ENCODE results near the gene CA11.

The CA11 gene

DNA sequence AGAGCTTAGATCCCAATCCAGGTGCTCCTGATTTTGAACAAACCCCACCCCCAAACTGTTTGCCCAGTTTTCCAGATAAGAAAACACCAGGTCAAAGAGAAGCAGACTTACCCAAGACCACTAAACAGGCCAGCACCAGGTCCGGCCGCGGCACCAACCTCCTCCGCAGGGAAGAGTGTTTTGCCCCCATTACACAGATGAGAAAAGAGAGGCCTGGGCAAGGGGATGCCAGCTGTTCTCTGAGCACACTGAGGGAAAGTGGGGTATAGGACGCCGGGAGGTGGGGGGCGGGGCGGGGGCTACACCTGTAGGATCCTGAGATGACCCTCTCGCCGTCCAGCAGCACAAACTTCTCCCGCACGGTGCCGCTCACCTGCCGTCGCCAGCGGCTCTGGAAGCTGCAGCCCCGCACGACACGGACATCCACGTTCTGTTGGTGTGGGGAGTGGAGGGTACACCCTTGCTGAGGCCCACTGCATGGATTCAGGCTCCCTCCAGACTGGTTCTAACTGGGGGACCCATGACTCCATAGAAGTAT lies 36.3 kb downstream of the CA11 start:
- DNase-seq = no peak

DNA sequence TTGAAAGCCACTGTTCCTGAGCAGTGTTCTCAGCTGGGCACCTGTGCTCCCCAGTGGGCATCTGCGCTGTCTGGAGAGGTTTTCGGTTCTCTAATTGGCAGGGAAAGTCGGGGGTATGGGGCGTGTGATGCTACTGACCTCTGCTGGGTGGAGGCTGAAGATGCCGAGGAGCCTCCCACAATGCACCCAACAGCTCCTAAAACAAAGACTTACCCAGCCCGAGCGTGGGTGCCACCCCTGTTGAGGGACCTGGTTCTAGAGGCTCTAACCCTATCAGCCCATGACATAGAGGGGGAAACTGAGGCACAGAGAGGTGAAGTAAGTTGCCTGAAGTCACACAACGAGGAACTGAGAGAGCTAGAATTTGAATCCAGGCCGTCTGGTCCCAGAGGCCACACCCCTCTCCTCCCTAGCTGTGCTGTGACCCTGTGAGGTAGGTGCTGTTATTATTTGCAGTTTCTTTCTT lies 37.2 kb downstream of the CA11 start:
- peak; percentile 49 for DNase-seq

DNA sequence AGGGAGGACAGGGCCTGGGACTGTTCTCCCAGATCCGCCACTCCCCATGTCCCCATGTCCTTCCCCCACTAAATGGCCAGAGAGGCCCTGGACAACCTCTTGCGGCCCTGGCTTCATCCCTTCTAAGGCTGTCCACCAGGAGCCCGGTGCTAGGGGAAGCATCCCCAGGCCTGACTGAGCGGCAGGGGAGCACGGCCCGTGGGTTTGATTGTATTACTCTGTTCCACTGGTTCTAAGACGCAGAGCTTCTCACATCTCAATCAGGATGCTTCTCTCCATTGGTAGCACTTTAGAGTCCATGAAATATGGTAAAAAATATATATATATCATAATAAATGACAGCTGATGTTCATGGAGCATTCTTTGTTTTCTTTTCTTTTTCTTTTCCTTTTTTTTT lies 38.6 kb downstream of the CA11 start:
- DNase-seq = no peak

DNA sequence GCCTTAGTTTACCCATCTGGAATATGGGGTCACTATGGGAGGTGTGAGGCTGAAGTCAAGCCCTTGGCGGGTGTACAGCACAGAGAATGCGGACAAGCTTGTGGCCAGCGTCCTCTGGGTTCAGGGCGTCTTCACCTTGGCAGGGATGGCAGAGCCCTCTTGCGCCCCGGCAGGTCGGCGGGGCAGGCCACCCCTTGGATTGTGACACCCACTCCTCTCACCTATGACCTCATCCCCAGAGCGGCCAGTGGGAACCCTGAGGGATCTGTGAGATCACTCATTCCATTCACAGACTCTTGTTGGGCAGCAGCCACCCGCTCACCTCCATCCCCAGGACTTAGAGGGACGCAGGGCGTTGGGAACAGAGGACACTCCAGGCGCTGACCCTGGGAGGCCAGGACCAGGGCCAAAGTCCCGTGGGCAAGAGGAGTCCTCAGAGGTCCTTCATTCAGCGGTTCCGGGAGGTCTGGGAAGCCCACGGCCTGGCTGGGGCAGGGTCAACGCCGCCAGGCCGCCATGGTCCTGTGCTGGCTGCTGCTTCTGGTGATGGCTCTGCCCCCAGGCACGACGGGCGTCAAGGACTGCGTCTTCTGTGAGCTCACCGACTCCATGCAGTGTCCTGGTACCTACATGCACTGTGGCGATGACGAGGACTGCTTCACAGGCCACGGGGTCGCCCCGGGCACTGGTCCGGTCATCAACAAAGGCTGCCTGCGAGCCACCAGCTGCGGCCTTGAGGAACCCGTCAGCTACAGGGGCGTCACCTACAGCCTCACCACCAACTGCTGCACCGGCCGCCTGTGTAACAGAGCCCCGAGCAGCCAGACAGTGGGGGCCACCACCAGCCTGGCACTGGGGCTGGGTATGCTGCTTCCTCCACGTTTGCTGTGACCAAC lies 39.3 kb downstream of the CA11 start, which contains the start of gene SPACA4:
Gene SPACA4, plus strand, starts transcription at position 280 of the 896 bp plus-strand sequence. Its CDS starts 237 bp downstream, at position 517.
- no peak for DNase-seq

DNA sequence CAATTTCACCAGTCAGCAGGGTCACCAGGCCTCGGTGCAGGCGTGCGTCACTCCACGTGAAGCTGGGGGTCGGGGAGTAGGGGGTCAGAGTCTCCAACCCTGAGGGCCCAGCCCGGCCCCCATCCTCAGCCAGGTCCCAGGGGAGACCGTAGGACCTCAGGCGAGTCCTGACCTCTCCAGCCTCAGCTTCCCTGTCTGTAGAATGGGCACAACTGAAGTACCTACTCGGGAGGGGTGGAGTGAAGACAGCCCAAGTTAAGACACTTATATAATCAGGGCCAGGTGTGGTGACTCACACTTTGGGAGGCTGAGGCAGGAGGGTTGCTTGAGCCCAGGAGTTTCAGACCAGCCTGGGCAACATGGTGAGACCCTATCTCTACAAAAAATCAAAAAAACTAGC lies 42.1 kb downstream of the CA11 start:
- no peak for DNase-seq

DNA sequence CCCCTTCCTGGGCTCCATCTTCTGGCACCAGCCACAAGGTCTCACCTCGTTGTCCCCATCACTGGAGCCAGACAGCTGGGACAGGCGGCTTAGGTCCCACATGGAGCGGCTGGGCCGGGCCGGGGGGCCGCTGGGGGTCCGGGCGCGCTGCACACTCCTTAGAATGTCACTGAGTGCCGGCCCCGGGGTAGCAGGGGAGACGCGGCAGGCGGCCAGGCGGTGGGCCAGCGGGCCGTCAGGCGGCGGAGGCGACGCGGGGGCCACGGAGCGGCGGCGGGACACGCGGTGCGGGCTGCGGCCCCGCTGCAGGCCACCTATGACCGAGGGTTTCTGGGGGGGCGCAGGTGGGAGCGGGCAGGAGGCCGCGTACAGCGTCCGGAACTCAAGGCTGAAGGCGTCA lies 42.5 kb downstream of the CA11 start:
- no peak for DNase-seq

DNA sequence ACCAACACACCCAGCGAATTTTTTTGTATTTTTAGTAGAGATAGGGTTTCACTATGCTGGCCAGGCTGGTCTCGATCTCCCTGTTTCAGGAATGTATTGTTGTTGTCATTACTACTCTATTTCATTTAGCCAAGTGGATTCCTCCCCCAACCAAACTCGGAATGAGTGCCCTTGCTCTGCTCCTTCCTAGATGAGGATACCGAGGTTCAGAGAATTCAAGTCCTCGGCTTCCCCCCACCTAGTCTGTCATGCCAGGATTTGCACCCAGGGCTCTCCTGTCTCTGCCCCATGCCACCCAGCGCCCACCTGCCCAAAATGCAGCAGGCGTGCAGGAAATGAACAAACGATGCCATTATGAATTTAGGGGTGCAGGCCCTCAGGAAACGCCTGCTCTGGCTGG lies 43.0 kb downstream of the CA11 start:
- DNase-seq = no peak

DNA sequence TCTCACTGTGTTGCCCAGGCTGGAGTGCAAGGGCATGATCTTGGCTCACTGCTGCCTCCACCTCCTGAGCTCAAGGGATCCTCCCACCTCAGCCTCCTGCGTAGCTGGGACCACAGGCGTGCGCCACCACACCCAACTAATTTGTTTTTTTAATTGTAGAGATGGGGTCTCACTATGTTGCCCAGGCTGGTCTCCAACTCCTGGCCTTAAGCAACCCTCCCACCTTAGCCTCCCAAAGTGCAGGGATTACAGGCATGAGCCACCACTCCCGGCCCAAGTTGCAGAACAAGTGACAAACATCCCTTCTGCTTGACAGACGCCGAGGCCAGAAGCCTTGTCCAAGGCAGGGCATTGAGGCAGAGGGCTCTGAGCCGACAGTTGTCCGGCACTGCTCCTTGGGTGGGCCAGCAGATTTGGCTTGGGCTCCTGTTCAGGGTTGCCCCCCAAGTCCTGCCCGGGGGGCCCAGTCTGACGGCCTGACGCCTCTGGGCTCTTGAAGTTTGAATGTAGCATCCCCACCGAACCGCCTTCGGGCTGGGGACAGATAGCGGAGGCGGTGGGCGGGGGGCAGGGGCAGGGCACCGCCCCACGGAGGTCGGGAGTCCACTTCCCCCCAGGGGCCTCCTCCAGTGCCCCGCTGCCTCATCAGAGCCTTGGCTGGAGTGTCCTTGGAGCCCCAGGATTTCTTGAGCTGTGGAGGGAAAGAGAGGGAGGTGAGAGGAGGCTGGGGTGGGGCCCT lies 45.1 kb downstream of the CA11 start:
- no peak for DNase-seq

DNA sequence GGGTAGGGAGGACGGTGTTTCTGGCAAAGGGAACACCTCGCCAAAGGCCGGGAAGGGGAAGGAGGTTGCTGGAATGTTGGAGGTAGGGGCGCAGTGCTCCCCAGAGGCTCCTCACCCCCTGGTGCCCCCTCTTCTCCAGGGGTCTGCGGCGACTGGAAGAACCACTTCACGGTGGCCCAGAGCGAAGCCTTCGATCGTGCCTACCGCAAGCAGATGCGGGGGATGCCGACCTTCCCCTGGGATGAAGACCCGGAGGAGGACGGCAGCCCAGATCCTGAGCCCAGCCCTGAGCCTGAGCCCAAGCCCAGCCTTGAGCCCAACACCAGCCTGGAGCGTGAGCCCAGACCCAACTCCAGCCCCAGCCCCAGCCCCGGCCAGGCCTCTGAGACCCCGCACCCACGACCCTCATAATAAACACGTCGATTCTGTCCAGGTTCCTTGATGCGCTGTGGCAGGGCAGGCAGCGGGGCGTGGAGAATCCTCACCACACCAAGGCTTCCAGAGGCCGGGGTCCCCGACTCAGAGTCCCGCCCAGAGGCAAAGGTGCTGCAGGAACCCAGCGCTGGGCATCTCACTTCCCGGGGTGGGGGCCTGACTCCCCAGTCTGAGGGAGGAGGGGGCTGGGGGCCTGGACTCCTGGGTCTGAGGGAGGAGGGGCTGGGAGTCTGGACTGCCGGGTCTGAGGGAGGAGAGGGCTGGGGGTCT lies 46.8 kb downstream of the CA11 start:
- DNase-seq = no peak

DNA sequence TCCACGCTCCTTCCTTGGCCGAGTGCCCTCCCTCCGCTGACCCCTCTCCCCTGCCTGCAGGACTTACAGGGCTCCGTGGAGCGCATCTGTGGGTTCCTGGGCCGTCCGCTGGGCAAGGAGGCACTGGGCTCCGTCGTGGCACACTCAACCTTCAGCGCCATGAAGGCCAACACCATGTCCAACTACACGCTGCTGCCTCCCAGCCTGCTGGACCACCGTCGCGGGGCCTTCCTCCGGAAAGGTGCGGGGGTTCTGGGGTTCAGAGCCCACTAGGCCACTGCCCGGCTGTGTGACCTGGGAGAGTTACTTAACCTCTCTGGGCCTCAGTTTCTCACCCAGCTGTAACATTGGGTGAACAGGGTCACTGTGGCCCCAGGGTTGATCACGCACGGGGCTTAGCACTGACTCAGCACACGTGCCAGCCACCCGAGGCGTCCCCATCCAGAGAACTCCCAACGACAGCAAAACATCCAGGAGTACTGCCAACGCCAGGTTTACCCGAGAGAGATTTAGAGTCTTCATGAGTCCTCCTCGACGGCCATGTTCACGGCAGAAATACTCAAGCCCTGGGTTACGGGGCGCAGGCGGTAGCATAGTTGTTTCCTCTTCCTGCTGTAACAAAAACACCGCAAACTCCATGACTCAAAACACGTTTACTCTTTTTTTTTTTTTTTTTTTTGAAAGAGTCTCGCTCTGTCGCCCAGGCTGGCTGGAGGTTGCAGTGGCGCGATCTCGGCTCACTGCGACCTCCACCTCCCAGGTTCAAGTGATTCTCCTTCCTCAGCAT lies 49.1 kb downstream of the CA11 start:
- DNase-seq = no peak

DNA sequence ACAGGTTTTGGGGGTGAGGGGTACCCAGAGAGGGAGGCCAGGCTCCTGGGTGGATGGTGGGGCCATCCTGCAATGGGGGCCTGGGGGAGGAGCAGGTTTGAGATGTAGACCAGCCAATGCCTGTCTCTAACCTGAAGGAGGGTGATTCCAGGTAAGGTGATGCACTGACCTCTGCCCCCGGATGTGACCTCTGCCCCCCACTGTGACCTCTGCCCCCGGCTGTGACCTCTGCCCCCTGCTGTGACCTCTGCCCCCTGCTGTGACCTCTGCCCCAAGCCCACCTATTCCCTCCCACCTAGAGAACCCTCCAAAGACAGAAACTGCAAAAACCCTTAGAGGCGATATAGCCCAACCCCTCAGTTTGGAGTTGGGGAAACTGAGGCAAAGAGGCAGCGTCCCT lies 49.8 kb downstream of the CA11 start:
- DNase-seq = no peak

DNA sequence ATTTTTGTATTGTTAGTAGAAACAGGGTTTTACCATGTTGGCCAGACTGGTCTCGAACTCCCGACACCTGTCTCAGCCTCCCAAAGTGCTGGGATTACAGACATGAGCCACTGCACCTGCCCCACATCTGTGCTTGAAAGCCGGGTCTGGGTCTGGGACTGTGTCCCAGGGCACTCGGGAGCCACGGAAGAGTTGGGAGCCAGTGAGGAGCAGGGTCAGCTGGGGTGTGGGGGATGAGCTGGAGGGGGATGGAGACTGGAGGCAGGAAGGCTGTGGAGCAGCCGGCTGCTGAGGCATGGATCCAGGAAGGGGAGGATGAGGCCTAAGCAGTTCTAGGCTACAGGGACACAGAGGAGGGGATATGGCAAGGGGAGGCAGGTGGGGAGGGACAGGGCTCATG lies 50.2 kb downstream of the CA11 start:
- DNase-seq = no peak

DNA sequence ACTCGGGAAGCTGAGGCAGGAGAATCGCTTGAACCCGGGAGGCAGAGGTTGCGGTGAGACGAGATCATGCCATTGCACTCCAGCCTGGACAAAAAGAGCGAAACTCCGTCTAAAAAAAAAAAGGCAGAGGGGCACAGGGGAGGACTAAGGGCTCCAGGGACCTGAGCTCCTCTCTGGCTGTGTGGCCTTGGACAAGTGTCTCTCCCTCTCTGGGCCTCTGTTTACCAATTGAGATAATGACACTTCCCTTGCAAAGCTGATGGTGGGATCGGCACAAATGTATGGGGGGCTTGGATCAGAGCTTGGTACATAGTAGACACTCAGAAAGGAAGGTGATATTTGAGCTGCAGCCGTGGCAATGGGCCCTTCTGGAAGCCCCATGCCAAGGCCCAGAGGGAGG lies 50.8 kb downstream of the CA11 start:
- DNase-seq = no peak

DNA sequence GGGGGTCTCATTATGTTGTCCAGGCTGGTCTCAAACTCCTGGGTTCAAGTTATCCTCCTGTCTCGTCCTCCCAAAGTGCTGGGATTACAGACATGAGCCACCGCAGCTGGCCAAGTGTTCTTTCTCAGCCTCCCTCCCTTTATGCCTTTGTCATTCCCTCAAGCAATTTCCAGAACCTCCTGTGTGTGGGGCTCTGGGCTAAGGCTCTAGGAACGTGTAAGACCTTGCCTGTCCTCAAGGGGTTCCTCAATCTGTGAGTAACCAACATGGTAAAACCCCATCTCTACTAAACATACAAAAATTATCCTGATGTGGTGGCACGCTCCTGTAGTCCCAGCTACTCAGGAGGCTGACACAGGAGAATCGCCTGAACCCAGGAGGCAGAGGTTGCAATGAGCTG lies 55.0 kb downstream of the CA11 start:
- no peak for DNase-seq

DNA sequence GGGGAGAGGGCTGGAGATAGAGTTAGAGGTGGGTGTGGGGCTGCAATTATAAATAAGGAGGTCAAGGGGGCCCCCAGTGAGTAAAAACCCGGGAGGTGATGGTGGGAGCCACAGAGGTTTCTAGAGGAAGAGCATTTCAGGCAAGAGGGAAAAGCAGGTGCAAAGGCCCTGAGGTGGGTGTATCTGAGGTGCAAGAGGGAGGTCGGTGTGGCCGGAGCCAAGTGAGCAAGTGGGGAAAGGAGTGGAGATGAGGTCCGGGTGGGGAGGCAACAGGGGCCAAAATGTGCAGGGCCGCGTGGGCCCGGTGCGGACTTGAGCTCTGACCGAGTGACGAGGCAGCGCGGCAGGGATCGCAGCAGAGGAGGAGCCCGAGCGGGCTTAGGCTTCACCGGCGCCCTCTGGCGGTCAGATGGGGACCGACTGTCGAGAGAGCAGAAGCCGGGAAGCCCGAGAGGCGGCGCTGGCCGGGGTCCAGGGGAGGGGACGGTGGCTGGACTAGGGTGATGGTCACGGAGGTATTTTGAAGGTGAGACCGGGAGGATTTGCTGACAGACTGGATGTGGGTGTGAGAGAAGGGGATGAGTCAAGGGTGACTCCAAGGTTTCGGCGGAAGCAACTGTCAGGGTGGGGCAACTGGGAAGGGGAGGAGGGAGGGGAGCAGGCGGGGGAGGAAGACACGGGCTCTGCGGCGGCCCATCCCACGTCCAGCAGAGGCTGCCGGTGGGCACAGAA lies 57.2 kb downstream of the CA11 start:
- DNase-seq = peak; percentile 88

All from KG1 (cell line).